C4-2B (cell line): Measurements from ENCODE around the gene FSTL5.

ENCODE experiments used
- ZFX ChIP-seq: fragments of 450-650 bp; IDR thresholded peaks from 2 replicates; pipeline ENCODE4 v1.6.1; 2017
- TF ChIP-seq, protein P1 (sequence below): fragments of 450-650 bp; conservative IDR thresholded peaks from 2 replicates; pipeline ENCODE4 v1.5.1; 2017; ENCODE audit warnings: mild to moderate bottlenecking

GRCh38 chr4:161883157-161883556 is 280.6 kb downstream of the FSTL5 start:
- TF ChIP-seq, protein P1, sequence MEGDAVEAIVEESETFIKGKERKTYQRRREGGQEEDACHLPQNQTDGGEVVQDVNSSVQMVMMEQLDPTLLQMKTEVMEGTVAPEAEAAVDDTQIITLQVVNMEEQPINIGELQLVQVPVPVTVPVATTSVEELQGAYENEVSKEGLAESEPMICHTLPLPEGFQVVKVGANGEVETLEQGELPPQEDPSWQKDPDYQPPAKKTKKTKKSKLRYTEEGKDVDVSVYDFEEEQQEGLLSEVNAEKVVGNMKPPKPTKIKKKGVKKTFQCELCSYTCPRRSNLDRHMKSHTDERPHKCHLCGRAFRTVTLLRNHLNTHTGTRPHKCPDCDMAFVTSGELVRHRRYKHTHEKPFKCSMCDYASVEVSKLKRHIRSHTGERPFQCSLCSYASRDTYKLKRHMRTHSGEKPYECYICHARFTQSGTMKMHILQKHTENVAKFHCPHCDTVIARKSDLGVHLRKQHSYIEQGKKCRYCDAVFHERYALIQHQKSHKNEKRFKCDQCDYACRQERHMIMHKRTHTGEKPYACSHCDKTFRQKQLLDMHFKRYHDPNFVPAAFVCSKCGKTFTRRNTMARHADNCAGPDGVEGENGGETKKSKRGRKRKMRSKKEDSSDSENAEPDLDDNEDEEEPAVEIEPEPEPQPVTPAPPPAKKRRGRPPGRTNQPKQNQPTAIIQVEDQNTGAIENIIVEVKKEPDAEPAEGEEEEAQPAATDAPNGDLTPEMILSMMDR = no peak
- no peak for TF ChIP-seq ZFX
